Measurements from ENCODE around the gene ERP44. TPM values are rescaled to one million over a fixed set of nuclear protein-coding genes. Genes with fewer than 3 reads are reported as not detected.
"Not testable (repeated sequence)": the region's sequence is repeated elsewhere in the genome, so short reads cannot be mapped to it uniquely, and the experiment has no call there.

The ERP44 gene
- total RNA-seq, result 7.8 and 9.8 TPM in 2 replicates

DNA sequence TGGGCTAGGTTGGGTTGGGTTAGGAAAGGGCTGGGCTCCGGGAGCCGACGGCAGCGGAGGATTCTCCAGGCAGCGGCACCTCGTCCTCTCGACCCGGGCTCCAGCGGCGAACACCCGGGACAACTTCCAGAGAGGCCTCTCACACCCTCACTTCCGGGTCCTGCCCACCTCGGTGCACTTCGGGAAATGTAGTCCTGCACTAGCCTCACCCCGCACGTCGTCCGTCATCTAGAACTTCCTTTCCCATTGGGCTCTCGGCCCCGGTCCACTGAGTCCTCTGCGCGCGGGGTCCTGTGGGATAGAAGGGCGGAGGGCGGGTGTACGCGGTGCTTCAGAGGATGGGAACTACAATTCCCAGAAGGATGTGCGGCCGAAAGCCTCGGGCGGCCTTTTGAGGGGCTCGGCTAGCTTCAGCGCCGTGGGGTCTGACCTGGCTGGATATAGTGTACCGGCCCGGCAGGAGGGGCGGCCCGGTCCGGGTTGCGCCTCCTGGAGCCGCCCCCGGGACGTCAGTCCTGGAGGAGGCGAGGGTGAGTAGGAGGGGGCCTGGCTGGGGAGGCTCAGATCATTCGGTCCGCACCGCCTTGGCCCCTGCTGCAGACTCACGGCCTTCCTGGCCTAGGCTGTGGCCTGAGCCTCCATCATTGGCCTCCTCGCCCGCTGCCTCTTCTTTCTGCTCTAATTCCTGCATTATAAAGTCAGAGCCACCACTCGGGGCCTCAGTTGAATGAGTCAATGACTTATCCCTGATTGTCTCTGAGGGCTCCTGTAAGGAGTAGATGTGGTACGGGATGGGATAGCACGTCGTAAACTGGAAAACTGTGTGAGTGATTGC lies at the start of gene ERP44, which contains the start of gene INVS:
Gene ERP44, minus strand, starts transcription at position 114 of the 835 bp plus-strand sequence. CDS start 160 bp downstream, outside the sequence.
Gene INVS, plus strand, starts transcription at position 357 of the 835 bp plus-strand sequence. CDS start 5,279 bp downstream, outside the sequence.
- peak; percentile 91 for DNase-seq (ENCODE audit: low read depth)
- TF ChIP-seq, protein P1, sequence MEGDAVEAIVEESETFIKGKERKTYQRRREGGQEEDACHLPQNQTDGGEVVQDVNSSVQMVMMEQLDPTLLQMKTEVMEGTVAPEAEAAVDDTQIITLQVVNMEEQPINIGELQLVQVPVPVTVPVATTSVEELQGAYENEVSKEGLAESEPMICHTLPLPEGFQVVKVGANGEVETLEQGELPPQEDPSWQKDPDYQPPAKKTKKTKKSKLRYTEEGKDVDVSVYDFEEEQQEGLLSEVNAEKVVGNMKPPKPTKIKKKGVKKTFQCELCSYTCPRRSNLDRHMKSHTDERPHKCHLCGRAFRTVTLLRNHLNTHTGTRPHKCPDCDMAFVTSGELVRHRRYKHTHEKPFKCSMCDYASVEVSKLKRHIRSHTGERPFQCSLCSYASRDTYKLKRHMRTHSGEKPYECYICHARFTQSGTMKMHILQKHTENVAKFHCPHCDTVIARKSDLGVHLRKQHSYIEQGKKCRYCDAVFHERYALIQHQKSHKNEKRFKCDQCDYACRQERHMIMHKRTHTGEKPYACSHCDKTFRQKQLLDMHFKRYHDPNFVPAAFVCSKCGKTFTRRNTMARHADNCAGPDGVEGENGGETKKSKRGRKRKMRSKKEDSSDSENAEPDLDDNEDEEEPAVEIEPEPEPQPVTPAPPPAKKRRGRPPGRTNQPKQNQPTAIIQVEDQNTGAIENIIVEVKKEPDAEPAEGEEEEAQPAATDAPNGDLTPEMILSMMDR (conservative IDR thresholded peaks at IDR 0.05; ENCODE audit: low read depth, low read length), result no peak
- H3K4me3 ChIP-seq (ENCODE audit: low read depth, low read length), result peak within 1 kb of the TSS; percentile 96

DNA sequence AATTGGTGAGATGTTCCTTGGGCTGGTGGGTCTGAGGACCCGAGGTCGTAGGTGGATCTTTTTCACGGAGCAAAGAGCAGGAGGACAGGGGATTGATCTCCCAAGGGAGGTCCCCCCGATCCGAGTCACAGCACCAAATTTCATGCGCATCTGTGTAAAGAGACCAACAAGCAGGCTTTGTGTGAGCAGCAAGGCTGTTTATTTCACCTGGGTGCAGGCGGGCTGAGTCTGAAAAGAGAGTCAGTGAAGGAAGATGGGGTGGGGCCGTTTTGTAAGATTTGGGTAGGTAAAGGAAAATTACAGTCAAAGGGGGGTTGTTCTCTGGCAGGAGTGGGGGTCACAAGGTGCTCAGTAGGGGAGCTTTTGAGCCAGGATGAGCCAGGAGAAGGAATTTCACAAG lies 47.2 kb upstream of the ERP44 start:
- H3K4me3 ChIP-seq (ENCODE audit: low read depth, low read length); DNase-seq (ENCODE audit: low read depth): not testable (repeated sequence)

GRCh38 chr9:100145167-100145934 lies 46.6 kb upstream of the ERP44 start:
- not testable (repeated sequence) for H3K4me3 ChIP-seq (ENCODE audit: low read depth, low read length)

GRCh38 chr9:100141862-100142261 lies 43.1 kb upstream of the ERP44 start:
- not testable (repeated sequence) for DNase-seq (ENCODE audit: low read depth); H3K4me3 ChIP-seq (ENCODE audit: low read depth, low read length)

More at GRCh38 chr9:100145167-100145934, 46.6 kb upstream of the ERP44 start:
- DNase-seq (ENCODE audit: low read depth), result not testable (repeated sequence)

GRCh38 chr9:100140303-100140702 lies 41.5 kb upstream of the ERP44 start:
- H3K4me3 ChIP-seq (ENCODE audit: low read depth, low read length); DNase-seq (ENCODE audit: low read depth): not testable (repeated sequence)

DNA sequence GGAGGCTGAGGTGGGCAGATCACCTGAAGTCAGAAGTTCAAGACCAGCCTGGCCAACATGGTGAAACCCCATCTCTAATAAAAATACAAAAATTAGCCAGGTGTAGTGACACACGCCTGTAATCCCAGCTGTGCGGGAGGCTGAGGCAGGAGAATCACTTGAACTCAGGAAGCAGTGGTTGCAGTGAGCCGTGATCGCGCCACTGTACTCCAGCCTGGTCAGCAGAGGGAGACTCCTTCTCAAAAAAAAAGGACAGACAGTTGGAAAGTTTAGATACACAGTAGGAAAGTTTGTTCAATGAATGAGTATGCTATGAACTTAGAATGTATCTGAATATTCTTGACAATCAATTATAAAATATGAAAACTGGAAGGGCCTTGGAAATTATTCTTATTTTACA lies 38.0 kb upstream of the ERP44 start:
- DNase-seq (ENCODE audit: low read depth); H3K4me3 ChIP-seq (ENCODE audit: low read depth, low read length): not testable (repeated sequence)
- TF ChIP-seq, protein P1 (conservative IDR thresholded peaks at IDR 0.05; ENCODE audit: low read depth, low read length), result peak; percentile 41

- TF ChIP-seq, protein P1 (conservative IDR thresholded peaks at IDR 0.05; ENCODE audit: low read depth, low read length), result no peak
- DNase-seq (ENCODE audit: low read depth), result no peak
- H3K4me3 ChIP-seq (ENCODE audit: low read depth, low read length), result no peak overlapping the region
Measured at GRCh38 chr9:100134731-100135130, 35.9 kb upstream of the ERP44 start.

DNA sequence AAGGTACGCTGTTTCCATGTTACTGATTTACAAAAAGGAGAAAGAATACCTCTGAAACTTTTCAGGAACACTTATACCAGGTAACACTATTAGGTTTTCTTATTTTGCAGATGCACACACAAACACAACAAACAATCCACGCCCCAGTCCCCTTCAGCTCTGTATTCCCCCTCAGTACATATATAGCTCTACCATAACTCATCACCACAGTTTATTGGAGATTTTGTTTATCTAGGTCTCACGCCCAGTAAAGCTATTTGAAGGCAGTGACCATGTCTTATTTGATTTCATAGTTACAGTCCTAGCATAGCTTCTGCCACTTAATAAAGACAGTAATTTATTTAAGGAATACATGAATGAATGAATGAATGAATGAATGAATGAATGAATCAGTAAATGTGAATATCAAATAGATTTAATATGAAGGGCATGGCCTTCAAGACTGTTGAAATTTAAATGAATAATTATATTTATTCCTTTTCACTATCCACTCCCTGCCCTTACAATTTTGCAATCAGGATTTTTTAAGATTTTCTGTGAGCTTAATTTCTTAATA lies 33.2 kb upstream of the ERP44 start:
- TF ChIP-seq, protein P1 (conservative IDR thresholded peaks at IDR 0.05; ENCODE audit: low read depth, low read length), result no peak
- no peak overlapping the region for H3K4me3 ChIP-seq (ENCODE audit: low read depth, low read length)
- no peak for DNase-seq (ENCODE audit: low read depth)
